ENCODE results near the gene OTOG. TPM values are rescaled to one million over a fixed set of nuclear protein-coding genes. Genes with fewer than 3 reads are reported as not detected.

OTOG gene
- total RNA-seq, 1 donor = not detected

DNA sequence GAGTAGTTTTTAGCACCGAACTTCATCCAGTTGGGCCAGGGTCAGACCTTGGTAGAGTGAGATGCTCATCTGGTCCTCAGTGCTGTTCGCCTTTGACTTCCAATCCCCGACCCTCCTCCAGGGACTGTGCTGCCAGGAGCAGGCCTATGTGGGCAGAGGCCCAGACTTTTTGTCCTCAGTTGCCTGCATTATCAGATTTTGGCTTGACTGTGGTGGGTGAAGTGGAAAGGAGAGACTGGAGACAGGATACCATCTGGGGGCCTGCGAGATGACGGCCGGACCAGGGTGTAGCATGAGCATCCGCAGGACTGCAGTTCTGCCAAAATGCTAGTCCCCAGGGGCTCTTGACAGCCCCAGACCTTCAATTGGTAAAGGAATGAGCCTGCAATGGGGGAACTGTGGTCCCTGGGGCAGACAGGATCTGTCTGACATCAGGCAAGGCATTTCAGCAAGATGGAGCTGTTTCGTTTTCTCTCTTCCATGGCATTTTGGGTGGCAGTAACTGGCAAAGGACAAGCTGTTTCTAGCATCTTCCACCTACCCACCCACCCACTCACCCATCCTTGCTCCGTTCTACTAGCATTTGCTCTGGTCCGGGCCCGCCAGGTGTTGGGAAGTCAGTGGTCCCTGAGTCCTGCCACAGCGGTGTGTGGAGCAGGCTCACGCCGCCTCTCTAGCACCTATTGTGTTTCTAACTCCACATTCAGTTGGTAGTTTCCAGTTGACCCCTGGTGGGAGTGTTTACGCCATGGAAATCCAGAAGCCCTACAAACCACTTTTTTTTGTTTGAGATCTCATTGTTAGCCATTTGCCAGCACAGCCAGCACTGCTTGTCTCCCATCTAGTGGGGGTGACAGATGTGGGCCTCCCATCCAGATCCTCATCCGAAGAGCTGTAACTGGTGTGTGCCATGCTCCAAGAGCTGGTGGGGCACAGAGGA is 53.5 kb downstream of the OTOG start:
- no peak for DNase-seq (ENCODE audit: low read depth)
- TF ChIP-seq, protein P1, sequence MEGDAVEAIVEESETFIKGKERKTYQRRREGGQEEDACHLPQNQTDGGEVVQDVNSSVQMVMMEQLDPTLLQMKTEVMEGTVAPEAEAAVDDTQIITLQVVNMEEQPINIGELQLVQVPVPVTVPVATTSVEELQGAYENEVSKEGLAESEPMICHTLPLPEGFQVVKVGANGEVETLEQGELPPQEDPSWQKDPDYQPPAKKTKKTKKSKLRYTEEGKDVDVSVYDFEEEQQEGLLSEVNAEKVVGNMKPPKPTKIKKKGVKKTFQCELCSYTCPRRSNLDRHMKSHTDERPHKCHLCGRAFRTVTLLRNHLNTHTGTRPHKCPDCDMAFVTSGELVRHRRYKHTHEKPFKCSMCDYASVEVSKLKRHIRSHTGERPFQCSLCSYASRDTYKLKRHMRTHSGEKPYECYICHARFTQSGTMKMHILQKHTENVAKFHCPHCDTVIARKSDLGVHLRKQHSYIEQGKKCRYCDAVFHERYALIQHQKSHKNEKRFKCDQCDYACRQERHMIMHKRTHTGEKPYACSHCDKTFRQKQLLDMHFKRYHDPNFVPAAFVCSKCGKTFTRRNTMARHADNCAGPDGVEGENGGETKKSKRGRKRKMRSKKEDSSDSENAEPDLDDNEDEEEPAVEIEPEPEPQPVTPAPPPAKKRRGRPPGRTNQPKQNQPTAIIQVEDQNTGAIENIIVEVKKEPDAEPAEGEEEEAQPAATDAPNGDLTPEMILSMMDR (IDR thresholded peaks at IDR 0.05; ENCODE audit: insufficient read depth, low read depth, low read length) = no peak
- no peak overlapping the region for H3K4me3 ChIP-seq (ENCODE audit: low read depth, low read length)

DNA sequence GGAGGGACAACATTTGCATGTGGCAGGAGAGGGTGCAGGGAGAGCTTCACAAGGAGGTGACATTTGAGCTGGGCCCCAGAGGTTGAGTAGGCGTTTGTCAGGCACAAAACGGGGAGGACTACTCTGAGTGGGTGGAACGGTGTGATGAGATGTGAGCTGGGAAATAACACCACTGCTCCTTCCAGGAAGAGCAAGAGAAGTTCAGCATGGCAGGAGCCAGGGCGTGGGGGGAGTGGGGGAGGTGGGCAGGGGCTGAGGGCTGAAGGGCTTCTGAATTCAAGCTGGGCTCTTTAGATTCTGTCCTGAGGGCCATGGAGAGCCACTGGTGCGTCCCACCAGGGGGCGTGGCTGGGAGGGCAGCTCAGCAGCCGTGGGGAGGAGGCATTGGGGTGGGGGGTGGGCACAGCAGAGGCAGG is 54.2 kb downstream of the OTOG start:
- no peak for DNase-seq (ENCODE audit: low read depth)
- no peak overlapping the region for H3K4me3 ChIP-seq (ENCODE audit: low read depth, low read length)
- TF ChIP-seq, protein P1 (IDR thresholded peaks at IDR 0.05; ENCODE audit: insufficient read depth, low read depth, low read length) = no peak

DNA sequence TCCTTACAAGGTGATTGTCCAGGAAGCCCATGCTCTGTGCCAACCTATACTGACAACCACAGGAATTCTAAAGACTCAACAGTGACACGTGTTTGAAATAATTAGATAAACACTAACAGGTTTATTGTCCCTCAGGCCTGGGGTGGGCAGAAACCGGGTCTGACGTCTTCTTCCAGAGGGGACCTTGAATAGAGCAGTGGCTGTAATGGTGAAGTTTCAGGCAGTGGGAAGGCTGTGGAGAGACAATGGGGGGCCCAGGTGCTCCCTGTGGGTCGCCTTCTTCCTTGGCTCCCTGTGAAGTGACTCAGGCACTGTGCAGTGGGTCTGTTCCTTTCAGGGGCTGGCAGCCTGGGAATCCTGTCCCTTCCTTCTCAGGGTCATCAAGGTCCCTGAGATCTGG is 54.6 kb downstream of the OTOG start:
- no peak overlapping the region for H3K4me3 ChIP-seq (ENCODE audit: low read depth, low read length)
- DNase-seq (ENCODE audit: low read depth) = no peak
- TF ChIP-seq, protein P1 (IDR thresholded peaks at IDR 0.05; ENCODE audit: insufficient read depth, low read depth, low read length) = no peak

DNA sequence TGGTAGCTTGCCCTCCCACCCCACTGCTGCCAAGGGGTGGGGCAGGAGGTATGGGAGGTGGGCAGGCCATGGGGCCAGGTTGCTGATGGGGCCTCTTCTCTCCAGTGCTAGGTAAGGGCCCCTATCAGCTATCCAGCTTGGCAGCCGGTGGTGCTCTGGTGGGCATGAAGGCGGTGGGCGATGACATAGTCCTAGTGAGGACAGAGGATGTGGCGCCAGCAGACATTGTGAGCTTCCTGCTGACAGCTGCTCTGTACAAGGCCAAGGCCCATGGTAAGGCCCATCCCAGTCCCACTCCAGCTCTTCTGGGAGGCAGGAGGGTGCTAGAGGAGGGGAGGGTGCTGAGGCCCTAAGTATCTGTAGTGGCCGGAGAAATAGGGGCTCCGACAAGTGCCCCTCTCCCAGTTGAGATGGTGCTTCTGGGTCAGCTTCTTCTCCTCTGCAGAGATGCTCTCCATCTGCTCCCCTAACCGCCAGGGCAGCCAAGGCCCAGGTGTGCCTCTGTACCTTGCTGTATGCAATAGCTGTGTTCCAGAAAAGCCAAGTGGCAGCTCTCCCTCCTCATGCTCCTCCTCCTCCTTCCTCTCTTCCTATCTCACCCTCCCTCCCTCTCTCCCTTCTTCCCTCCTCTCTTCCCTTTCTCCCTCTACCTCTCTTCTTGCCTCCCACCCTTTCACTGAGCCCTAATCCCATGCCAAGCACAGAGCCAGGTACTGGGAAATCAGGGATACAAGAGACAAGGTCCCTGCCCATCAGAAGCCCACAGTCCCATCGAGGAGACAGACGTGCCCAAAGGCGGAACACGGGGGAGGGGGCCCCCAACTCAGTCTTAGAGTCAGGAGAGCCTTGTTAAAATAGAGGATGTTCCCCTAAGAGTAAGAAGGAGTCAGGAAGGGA is 55.3 kb downstream of the OTOG start:
- no peak for DNase-seq (ENCODE audit: low read depth)
- TF ChIP-seq, protein P1 (IDR thresholded peaks at IDR 0.05; ENCODE audit: insufficient read depth, low read depth, low read length) = no peak
- H3K4me3 ChIP-seq (ENCODE audit: low read depth, low read length) = no peak overlapping the region

DNA sequence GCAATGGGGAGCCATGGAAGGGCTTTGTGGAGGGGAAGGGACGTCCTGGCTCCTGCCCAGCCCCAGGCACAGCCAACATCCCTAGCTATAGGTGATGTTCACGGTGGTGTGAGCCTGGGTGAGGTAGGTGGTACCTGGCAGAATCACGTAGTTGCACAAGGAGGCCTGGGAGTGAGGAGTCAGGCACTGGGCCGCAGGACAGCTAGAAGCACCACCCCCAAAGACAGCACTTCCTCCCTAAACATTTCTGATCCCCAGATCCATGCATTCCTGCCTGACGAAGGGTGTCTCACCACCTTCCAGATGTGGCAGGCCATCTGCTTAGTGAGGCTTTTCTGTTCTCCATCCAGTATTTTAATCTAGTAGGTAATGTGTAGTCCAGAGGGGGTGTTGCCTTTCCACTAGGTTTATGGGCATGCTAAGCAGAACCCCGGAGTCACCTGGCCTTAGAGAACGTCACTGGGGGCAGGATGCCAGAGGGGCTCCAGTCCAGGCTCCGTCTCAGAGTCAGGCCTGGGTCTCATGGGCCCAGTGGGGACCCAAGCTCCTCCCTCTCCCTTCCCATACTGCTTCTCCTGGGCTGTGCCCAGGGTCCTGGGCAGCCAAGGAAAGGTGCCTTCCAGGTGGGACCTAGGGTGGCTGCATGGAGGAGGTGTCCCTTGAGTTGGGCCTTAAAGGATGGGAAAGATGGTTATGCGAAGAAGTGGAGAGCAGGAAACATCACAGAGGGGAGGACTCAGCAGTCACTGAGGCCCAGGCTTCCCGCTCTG is 56.2 kb downstream of the OTOG start:
- TF ChIP-seq, protein P1 (IDR thresholded peaks at IDR 0.05; ENCODE audit: insufficient read depth, low read depth, low read length) = no peak
- no peak for DNase-seq (ENCODE audit: low read depth)
- H3K4me3 ChIP-seq (ENCODE audit: low read depth, low read length) = no peak overlapping the region

DNA sequence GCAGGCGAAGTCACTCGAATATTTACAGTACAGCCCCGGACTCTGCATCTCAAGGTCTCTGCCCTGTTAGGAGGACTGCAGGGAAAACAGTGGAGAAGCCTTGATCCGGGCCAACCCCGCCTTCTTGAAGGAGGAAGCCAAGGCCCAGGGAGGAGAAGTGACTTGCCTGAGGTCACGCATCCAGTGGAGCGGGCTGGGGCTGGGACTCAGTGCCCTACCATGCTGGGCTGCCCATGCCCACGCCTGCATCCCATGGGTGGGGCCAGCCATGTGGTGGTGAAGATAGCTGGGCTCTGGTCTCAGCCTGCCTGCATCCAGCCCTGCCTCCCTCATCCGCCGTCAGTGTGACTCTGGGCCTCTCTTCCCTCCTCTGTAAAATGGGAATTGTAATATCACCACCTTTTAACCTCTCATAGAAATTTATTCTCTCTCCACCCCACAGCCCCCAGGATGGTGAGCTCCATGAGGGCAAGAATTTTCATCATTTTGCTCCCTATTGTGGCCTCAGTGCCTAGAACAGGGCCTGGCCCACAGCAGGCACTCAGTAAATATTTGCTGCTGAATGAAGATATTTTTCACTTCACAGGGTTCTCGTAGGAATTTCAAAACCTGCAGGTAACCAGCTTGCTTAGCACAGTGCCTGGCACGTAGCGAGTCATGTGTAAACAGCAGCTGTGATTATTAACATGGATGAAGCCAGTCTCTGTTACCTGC is 57.3 kb downstream of the OTOG start:
- no peak overlapping the region for H3K4me3 ChIP-seq (ENCODE audit: low read depth, low read length)
- no peak for DNase-seq (ENCODE audit: low read depth)
- TF ChIP-seq, protein P1 (IDR thresholded peaks at IDR 0.05; ENCODE audit: insufficient read depth, low read depth, low read length) = no peak

Data from fibroblast of villous mesenchyme (primary cell).